ENCODE results near the gene FANCC.

DNA sequence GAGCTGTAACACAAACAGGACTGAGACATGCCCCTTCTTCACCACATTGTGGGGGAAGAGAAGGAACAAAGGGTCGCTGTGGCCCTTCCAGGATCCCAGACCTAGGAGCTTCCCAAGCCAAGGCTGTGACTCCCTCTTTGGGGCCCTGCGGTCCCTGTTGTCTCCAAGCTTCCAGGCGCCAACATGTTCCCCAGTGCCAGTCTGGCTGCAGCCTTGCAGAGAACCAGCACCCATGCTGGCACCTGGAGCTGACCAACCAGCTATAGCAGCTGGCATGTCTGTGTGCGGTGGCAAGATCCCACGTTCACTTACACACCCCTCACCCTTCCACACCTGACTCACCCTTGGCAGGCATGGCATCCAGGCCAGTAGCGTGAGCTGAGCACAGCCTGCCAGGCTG, 20.7 kb upstream of the FANCC start:
- TF ChIP-seq EZH2phosphoT487 (IDR thresholded peaks at IDR 0.05; ENCODE audit: insufficient read depth, low read depth) = no peak
- TF ChIP-seq EZH2 (IDR thresholded peaks at IDR 0.05; ENCODE audit: insufficient read depth, poor library complexity, severe bottlenecking) = no peak
